GM23338 (cell line): ENCODE results near the gene CTBP2.

ENCODE experiments used
- EZH2phosphoT487 ChIP-seq: fragments of 200-600 bp; sonication (generic); IDR thresholded peaks from one replicate; pipeline ENCODE4 v1.8.1; 2018; ENCODE audit warnings: antibody characterized with exemption; ENCODE audit not compliant: unreplicated experiment
- POLR2AphosphoS5 ChIP-seq: IDR thresholded peaks from 2 replicates; pipeline ENCODE4 v1.6.1; 2016; ENCODE audit warnings: antibody characterized with exemption, low read depth
- TF ChIP-seq, protein P1 (sequence below), 2 experiments: fragments of 200-600 bp in 1 of 2; sonication (generic) in 1 of 2; conservative IDR thresholded peaks; 2 replicates each; pipeline versions ENCODE4 v1.5.1 to v1.6.1; 2016 to 2017; ENCODE audit warnings: antibody characterized with exemption in 2 of 2, low read depth in 2 of 2, mild to moderate bottlenecking in 2 of 2, moderate library complexity in 1 of 2
- TF ChIP-seq, protein P2 (sequence below): IDR thresholded peaks from one replicate; pipeline ENCODE4 v1.6.1; 2018; ENCODE audit warnings: antibody characterized with exemption; ENCODE audit not compliant: unreplicated experiment

DNA sequence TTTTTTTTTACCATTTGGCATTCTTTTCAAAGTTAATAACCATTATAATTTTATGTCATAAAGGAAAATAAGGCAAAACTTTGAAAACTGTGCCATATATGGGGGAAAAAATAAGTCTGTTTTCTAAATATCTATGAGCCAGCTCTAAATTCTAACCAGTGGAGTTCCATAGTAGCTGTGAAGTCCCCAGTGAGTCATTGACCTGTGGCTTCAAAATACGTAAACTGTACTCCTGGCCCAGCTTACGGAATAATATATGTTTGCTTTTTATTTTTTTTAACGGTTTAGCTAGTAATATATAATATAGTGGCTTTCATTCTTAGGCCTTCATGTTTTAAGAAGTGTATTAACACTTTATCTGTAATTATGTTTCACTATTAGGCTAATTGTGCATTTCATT is 197.9 kb downstream of the CTBP2 start:
- TF ChIP-seq, protein P1, sequence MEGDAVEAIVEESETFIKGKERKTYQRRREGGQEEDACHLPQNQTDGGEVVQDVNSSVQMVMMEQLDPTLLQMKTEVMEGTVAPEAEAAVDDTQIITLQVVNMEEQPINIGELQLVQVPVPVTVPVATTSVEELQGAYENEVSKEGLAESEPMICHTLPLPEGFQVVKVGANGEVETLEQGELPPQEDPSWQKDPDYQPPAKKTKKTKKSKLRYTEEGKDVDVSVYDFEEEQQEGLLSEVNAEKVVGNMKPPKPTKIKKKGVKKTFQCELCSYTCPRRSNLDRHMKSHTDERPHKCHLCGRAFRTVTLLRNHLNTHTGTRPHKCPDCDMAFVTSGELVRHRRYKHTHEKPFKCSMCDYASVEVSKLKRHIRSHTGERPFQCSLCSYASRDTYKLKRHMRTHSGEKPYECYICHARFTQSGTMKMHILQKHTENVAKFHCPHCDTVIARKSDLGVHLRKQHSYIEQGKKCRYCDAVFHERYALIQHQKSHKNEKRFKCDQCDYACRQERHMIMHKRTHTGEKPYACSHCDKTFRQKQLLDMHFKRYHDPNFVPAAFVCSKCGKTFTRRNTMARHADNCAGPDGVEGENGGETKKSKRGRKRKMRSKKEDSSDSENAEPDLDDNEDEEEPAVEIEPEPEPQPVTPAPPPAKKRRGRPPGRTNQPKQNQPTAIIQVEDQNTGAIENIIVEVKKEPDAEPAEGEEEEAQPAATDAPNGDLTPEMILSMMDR (conservative IDR thresholded peaks at IDR 0.05; ENCODE audit: low read depth in 2 of 2): no peak
- TF ChIP-seq POLR2AphosphoS5 (no peak), EZH2phosphoT487 (no peak)
- TF ChIP-seq, protein P2, sequence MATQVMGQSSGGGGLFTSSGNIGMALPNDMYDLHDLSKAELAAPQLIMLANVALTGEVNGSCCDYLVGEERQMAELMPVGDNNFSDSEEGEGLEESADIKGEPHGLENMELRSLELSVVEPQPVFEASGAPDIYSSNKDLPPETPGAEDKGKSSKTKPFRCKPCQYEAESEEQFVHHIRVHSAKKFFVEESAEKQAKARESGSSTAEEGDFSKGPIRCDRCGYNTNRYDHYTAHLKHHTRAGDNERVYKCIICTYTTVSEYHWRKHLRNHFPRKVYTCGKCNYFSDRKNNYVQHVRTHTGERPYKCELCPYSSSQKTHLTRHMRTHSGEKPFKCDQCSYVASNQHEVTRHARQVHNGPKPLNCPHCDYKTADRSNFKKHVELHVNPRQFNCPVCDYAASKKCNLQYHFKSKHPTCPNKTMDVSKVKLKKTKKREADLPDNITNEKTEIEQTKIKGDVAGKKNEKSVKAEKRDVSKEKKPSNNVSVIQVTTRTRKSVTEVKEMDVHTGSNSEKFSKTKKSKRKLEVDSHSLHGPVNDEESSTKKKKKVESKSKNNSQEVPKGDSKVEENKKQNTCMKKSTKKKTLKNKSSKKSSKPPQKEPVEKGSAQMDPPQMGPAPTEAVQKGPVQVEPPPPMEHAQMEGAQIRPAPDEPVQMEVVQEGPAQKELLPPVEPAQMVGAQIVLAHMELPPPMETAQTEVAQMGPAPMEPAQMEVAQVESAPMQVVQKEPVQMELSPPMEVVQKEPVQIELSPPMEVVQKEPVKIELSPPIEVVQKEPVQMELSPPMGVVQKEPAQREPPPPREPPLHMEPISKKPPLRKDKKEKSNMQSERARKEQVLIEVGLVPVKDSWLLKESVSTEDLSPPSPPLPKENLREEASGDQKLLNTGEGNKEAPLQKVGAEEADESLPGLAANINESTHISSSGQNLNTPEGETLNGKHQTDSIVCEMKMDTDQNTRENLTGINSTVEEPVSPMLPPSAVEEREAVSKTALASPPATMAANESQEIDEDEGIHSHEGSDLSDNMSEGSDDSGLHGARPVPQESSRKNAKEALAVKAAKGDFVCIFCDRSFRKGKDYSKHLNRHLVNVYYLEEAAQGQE: no peak
